ENCODE results near the gene PEAK1. TPM values are rescaled to one million over a fixed set of nuclear protein-coding genes. Genes with fewer than 3 reads are reported as not detected.

Gene PEAK1
- polyA plus RNA-seq, 2 of the 4 experiments (the other 2 are of a cell fraction): 7.5 to 13.7 TPM

DNA sequence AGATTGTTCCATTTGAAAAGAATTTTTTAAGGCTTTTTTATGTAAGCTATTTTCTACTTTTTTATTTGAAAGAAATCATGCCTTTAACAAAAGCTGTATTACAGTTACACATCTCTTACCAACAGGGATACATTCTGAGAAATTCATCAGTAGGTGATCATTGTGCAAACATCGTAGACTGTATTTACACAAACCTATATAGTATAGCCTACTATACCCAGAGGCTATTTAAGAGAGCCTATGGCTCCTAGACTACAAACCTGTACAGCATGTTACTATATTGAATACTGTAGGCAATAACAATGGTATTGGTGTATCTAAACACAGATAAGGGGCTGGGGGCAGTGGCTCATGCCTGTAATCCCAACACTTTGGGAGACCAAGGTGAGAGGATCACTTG is 43.1 kb downstream of the PEAK1 start (continued):
- no peak for TF ChIP-seq PHF8 (IDR thresholded peaks at IDR 0.05; ENCODE audit: borderline replicate concordance, low read depth)
- no peak for TF ChIP-seq FOSL2 (IDR thresholded peaks at IDR 0.05)
- TF ChIP-seq FOSL2 (CRISPR knock-in tag; IDR thresholded peaks at IDR 0.05): no peak
- TF ChIP-seq, protein P1, sequence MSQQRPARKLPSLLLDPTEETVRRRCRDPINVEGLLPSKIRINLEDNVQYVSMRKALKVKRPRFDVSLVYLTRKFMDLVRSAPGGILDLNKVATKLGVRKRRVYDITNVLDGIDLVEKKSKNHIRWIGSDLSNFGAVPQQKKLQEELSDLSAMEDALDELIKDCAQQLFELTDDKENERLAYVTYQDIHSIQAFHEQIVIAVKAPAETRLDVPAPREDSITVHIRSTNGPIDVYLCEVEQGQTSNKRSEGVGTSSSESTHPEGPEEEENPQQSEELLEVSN (IDR thresholded peaks at IDR 0.05; ENCODE audit: borderline replicate concordance, low read depth): no peak

DNA sequence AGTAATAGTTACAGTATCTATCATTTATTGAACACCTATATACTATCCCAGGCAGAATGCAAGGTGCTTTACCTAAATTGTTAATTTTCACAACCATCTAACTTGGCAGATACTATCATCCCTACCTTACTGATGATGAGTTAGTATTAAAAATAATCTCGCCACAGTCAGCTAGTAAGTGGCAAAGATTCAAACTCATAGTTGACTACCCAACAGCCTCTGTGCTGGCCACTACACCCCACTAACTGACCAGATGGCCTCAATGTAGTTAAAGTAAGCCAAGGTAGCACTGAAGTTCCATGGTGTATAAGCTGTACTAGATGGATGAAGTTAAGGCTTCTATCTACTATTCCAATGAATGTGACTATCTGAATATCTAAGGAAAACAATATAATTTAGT is 44.8 kb downstream of the PEAK1 start:
- CTCF ChIA-PET: no interaction called here
- Histone ChIP-seq H3K4me3 (no peak overlapping the region), H3K4me2 (no peak overlapping the region), H3K27ac (no peak overlapping the region), H3K9me3 (no peaks in the 10 kb centered on the region), H3K4me1 (no peaks in the 10 kb centered on the region)
- POLR2A ChIA-PET: no interaction called here
- ATAC-seq: no peak
- 88% methylated on average over 1 of the region's 1 CpG for WGBS (ENCODE audit: missing lambda C conversion rate)
- FAIRE-seq: no peak
- DNase-seq (ENCODE audit: low read depth in 1 of 2, low spot score in 1 of 2): no peak
- TF ChIP-seq, protein P2, sequence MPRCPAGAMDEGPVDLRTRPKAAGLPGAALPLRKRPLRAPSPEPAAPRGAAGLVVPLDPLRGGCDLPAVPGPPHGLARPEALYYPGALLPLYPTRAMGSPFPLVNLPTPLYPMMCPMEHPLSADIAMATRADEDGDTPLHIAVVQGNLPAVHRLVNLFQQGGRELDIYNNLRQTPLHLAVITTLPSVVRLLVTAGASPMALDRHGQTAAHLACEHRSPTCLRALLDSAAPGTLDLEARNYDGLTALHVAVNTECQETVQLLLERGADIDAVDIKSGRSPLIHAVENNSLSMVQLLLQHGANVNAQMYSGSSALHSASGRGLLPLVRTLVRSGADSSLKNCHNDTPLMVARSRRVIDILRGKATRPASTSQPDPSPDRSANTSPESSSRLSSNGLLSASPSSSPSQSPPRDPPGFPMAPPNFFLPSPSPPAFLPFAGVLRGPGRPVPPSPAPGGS (IDR thresholded peaks at IDR 0.05): no peak
- TF ChIP-seq, protein P1 (IDR thresholded peaks at IDR 0.05; ENCODE audit: borderline replicate concordance, low read depth): no peak
- TF ChIP-seq, protein P3, sequence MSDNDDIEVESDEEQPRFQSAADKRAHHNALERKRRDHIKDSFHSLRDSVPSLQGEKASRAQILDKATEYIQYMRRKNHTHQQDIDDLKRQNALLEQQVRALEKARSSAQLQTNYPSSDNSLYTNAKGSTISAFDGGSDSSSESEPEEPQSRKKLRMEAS (IDR thresholded peaks at IDR 0.05): no peak
- no peak for TF ChIP-seq POLR2A (IDR thresholded peaks at IDR 0.05; ENCODE audit: low read length)
- TF ChIP-seq EHF (CRISPR knock-in tag; IDR thresholded peaks at IDR 0.05): no peak
- TF ChIP-seq NR3C1 (IDR thresholded peaks at IDR 0.05): no peak
- no peak for TF ChIP-seq CEBPB (IDR thresholded peaks at IDR 0.05)
- no peak for TF ChIP-seq MYC (IDR thresholded peaks at IDR 0.05; ENCODE audit: borderline replicate concordance, low read length)
- TF ChIP-seq ZFP36 (IDR thresholded peaks at IDR 0.05; ENCODE audit: borderline replicate concordance, partially characterized antibody): no peak
- TF ChIP-seq BHLHE40 (IDR thresholded peaks at IDR 0.05; ENCODE audit: low read depth, low read length): no peak
- TF ChIP-seq FOSL2 (IDR thresholded peaks at IDR 0.05): no peak
- TF ChIP-seq FOSL2 (CRISPR knock-in tag; IDR thresholded peaks at IDR 0.05): no peak
- TF ChIP-seq HEYL (CRISPR knock-in tag; IDR thresholded peaks at IDR 0.05): no peak
- TF ChIP-seq, protein P4, sequence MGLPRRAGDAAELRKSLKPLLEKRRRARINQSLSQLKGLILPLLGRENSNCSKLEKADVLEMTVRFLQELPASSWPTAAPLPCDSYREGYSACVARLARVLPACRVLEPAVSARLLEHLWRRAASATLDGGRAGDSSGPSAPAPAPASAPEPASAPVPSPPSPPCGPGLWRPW (IDR thresholded peaks at IDR 0.05): no peak
- TF ChIP-seq EHMT2 (IDR thresholded peaks at IDR 0.05; ENCODE audit: low read depth): no peak
- no peak for TF ChIP-seq MAZ (IDR thresholded peaks at IDR 0.05; ENCODE audit: borderline replicate concordance, low read depth, low read length)
- TF ChIP-seq GATA3 (IDR thresholded peaks at IDR 0.05; ENCODE audit: borderline replicate concordance): no peak
- TF ChIP-seq RAD21 (conservative IDR thresholded peaks at IDR 0.05 in 1 of 2, IDR thresholded peaks at IDR 0.05 in 1 of 2): no peak
- no peak for TF ChIP-seq RFX5 (IDR thresholded peaks at IDR 0.05)

DNA sequence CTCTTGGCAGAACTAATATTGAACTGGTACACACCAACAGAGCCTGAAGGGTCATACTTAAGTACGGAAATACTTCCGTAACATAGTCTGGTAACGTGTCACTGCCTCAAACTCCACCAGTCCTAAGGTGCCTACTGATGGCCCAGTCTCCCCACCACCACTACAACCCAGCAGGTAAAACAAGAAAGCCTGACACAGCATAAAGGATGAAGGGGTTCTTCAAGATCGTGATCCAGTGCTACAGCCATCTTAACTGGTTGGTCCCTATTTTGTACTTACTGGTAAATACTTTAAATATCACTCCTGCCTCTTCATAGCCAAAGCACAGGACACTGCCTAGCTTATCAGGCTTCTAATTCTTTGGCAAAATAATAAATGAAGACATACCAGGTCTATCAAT is 46.5 kb downstream of the PEAK1 start:
- POLR2A ChIA-PET: no interaction called here
- no peak for DNase-seq (ENCODE audit: low read depth in 1 of 2, low spot score in 1 of 2)
- Histone ChIP-seq H3K9me3 (no peaks in the 10 kb centered on the region), H3K4me2 (no peak overlapping the region), H3K4me1 (no peaks in the 10 kb centered on the region), H3K27ac (no peak overlapping the region), H3K4me3 (no peak overlapping the region)
- TF ChIP-seq GATA3 (IDR thresholded peaks at IDR 0.05; ENCODE audit: borderline replicate concordance) (no peak), TFCP2L1 (CRISPR knock-in tag; IDR thresholded peaks at IDR 0.05) (no peak), FOSL2 (IDR thresholded peaks at IDR 0.05) (no peak), FOSL2 (CRISPR knock-in tag; IDR thresholded peaks at IDR 0.05) (no peak), ZFP36 (IDR thresholded peaks at IDR 0.05; ENCODE audit: borderline replicate concordance, partially characterized antibody) (no peak), MAFK (IDR thresholded peaks at IDR 0.05; ENCODE audit: partially characterized antibody) (peak; percentile 52), ZC3H11A (IDR thresholded peaks at IDR 0.05) (no peak), RNF2 (IDR thresholded peaks at IDR 0.05; ENCODE audit: borderline replicate concordance, low read depth) (no peak)
- no peak for ATAC-seq
- 56% methylated on average over 4 of the region's 4 CpGs for WGBS (ENCODE audit: missing lambda C conversion rate)
- FAIRE-seq: no peak
- CTCF ChIA-PET: no interaction called here

All from A549 (cell line).